GM18861 (cell line): ENCODE measurements around the gene CTNNBL1.

ENCODE experiments used
- ATAC-seq: cut with Tn5 transposase; IDR thresholded peaks from one replicate; pipeline ENCODE4 v1.9.1; 2021; ENCODE audit not compliant: unreplicated experiment

Gene CTNNBL1

DNA sequence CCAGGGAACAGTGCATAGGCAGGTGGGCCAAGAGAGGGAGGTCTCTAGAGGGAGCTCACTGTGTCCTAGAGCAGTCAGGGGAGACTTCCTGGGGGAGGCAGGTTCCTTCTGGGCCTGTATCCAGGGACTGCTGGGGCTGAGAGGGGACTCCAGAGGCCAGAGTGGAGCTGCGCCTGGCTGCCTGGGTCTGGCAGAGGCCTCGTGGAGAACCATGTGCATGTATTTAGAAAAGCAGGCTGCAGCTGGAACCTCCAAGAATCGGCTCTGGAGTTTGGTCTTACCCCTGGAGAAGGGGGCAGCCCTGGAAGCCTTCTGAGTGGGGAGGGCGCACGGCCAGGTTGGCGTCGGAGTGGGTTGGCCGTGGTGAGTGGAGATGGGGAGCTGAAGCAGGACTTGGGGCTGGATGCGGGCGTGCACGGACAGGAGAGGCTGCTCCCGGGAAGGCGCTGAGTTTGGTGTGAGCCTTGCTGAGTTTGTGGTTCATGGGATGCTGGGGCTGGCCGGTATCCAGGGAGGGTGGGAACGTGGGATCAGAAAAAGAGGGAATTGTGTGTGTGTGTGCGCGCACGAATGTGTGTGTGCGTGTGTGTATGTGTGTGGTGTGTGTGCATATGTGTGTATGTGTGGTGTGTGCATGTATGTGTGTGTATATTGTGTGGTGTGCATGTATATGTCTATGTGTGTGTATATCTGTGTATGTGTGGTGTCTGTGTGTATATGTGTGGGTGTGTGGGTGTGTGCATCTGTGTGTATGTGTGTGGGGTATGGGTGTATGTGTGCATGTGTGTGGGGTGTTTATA, 219.9 kb downstream of the CTNNBL1 start:
- no peak for ATAC-seq

DNA sequence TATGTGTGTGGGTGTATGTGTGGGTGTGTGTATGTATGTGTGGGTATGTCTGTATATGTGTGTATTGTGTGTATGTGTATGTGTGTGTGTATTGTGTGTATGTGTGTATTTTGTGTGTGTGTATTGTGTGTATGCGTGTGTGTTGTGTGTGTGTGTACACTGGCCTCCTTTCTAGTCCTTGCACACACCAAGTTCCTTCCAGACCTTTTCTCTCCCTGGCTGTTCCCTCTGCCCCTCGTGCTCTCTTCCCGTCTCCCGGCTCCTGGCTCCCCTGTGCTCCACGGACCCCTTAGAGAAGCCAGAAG, 220.5 kb downstream of the CTNNBL1 start:
- no peak for ATAC-seq

DNA sequence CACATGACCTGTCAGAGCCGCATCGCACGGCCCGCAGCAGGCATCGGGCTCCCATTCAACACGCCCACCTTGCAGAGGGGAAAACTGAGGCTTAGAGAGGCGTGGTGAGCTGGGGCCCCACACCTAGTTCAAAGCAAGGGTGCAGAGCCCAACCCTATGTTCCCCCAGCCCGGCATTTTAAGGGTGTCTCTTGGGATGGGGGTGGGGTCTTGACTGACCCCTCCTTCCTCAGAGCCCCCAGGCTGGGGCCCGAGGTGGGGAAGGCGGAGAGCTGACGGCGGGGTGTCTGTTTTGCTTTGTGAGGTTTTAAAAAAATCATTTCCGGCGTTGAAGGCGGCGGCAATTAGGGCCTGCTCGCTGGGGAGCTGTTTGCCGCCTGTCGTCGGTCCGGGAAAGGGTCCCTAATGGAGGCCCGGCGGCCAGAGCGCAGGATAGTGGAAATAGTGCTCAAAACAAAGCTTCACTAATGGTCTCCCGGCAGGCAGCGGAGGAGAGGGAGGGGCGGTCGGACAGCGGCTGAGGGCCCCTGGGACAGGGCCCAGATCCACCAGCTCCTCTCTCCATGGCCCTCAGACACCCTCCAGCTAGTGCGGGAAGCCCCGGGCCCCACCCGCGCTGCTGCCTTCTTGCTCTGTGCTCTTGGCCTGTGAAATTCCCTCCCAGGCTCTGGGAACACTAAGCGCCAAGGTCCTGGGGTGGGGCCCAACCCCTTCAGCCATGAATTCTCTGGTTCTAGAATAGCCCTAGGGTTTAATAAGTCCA, 221.0 kb downstream of the CTNNBL1 start:
- no peak for ATAC-seq

DNA sequence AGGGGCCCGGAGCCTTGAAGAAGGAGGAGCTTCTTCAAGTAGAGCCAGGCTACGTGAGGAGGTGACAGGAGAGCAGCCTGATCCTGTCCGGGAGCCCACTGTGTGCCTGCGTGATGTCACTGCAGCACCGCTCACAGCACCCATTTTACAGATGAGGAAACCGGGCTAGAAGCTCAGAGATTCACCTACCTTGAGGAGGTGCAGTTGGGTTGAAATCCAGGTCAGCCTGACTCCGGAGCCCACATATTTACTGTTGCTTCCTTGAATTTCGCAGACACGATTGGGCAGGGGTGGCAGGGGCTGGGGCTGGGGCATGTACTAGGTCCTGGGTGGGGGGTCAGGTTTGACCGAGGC, 221.6 kb downstream of the CTNNBL1 start:
- no peak for ATAC-seq

DNA sequence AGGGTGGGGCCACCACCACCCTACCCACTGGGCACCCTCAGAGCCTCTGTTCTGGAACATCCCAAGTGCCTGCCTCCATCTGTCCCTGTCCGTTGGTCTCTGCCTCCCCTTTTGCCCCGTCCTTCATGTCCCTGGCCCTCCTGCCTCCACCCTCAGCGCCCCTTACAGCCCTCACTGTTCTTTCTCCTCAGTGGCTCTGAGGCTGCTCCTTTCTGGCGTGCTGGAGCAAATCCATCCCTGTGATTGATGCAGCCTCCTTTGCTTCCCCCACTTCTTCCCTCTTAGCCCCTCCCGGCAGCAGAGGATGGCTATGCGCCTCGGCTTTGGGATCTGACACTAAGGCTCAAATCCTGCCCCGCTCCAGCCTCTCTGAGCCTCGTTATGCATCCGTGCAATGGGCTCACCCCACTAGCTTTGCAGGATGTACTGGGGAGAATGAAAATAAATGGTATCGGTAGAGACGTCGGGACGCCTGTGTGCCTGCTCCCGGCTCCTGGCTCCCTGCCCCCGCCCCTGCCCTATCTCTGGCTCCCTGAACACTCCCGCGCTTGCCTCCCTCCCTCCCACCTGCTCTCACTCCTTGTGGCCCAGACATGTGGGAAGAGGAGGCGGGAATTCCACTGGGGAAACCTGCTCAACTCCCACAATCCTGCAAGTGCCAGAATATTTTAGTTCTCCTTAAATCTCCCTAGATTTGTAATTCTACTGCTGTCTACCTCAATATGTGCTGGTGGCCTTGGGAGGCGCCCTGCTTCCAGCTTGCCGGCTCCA, 222.2 kb downstream of the CTNNBL1 start:
- ATAC-seq = no peak

DNA sequence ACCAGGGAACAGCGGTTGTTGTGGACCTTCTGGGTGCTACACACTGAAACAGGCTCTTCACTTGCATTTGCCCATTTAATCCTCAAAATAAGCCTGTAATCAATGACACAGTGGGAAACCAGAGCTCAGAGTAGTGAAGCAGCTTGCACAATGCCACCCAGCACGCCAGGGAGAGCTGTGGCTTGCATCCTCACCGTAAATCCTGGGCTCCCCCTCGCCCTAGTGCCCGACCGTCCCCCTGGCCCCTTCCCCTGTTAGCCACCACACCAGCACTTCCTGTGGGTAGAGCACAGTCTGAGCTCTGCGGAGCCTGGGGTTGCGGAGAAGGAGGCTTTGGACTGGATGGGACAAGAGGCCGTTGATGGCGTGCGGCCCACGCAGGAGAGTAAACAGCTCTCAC, 223.6 kb downstream of the CTNNBL1 start:
- ATAC-seq = no peak

DNA sequence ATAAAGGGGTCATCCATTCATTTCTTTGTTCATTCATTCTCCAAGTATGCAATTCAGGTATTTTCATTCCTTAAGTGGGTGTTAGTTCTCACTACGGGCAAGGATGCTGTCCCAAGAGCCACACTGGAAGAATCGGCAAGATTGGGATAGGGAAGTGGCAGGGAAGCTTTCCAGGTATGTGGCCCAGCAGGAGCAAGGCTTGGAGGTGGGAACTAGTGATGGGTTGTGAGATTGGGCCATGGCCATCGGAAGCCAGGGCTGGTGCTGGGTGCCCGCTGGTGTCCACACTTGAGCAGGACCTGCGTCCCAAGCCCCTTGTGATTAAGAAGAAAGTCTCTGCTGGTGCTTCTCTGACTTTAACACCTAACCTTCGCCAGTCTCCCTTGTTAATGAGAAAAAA, 224.2 kb downstream of the CTNNBL1 start:
- ATAC-seq = no peak

DNA sequence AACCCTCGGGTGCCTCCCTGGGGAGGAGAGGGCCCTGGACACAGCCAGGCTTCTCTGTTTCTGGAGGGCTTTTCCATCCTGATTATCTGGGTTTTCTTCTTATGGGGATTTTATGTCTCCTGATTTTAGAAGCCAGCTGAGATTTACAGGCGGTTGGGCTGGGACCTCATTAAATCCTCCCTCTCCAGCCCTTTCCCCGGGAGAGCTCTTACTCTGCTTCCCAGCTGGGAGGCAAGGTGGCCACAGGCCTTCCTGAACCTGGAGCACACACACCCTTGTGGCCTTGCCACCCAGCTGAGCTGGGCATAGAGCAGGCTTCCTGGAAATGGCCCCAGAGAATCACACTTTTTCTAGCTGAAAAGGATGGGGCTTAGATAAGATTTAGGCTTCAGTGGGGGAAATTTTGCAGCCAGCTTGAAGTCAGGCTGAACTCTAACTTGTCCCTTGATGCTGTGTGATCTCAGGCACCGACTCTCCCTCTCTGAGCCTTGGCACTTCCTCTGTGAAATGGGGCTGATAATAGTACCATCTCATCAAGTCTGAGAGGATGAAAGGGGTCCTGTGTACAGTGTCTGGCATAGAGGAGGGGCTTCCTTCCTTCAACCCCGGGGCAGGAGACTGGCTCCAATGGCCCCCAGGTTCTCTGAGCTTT, 225.7 kb downstream of the CTNNBL1 start:
- no peak for ATAC-seq

DNA sequence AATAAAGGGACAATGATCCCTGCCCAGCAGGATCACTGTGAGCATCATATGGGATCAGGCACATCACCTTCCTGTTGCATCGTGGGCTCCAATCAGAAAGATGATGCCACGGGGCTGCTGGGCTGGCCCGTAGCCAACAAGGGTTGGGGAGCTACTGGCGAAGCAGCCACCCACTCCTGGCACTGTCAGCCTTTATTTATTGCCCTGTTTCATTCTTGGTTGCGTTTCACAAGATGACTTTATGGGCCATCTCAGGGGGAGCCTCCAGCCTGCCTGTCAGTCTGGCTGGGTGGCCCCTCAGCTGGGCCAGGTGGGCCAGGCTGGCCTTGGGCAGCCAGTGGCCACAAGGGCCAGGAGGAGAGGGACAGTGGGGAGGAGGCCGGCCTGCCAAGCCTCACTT, 226.4 kb downstream of the CTNNBL1 start:
- no peak for ATAC-seq

DNA sequence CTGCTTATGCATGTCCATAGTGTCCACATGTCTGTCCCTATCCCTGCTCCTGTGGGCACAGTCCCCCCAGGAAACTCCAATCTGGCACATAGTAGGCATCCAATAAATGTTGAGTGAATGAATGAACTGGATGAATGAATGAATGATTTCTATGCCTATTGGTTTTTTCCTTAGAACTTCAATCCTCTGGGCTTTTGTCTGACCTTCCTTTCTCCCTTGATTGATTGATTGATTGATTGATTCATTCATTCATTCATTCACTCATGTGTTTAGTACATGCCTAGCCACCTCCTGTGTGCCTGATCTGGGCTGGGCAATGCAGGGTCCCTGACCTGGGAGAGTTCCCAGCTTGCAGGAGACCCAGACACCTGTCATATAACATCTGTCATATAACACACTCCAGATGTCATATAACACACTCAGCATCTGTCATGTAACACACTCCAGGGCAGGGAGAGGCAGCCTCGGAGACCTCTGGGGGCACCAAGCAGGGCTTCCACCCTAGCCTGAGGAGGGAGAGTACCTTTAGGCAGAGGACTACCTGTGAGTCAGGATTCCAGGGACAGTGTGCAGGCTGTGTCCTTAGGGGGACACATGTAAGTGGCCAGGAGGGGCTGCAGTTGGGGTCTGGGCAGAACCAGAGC, 227.0 kb downstream of the CTNNBL1 start:
- no peak for ATAC-seq

DNA sequence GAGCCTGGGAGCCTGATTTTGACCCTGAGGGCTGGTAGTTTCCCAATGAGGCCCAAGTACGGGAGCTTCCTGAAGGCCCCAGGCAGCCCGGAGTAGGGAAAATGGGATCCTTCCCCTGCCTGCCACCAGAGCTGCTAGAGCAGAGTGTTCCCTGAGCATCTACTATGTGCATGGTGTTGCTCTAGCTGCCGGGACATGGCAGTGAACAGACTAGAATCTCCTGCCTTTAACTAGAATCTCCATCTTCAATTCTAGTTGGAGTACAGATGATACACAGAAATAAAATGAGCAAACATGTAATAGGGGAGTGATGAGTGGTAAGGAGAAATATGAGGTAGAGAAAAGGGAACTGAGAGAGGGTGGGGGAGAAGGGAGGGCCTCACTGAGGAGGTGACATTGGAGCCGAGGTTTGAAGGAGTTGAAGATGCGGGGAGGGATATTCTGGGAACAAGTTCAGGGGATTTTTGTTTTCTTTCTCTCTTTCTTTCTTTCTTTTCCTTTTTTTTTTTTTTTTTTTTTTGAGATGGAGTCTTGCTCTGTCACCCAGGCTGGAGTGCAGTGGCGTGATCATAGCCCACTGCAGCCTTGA, 227.6 kb downstream of the CTNNBL1 start:
- no peak for ATAC-seq
